IMR-90 (cell line): ENCODE results near the gene FOXR1. TPM values are rescaled to one million over a fixed set of nuclear protein-coding genes. Genes with fewer than 3 reads are reported as not detected.

Experiments used
- ATAC-seq: fragments of 200-7000 bp; cut with Tn5 transposase; 2 replicates; pipeline ENCODE4 v1.9.1; 2020; ENCODE audit warnings: low read depth, mild to moderate bottlenecking, moderate library complexity
- BruUV-seq: library from RNA; stranded (reverse); fragments of 400-500 nt; replicated peaks from 2 replicates; lab custom pipeline; 2021; lab: Mats Ljungman, UMichigan
- CTCF ChIA-PET: fragments of 300-600 bp; formaldehyde crosslinking; extraction: SDS; loops from one replicate; lab custom pipeline; 2021; ENCODE audit warnings: antibody characterized with exemption; lab: Yijun Ruan, JAX
- POLR2A ChIA-PET: fragments of 300-600 bp; sonication (Branson Sonifier 250); formaldehyde crosslinking; loops from one replicate; lab custom pipeline; 2022; ENCODE audit warnings: antibody characterized with exemption; ENCODE audit not compliant: unreplicated experiment; lab: Charles Lee
- DNase-seq: peaks from one replicate; pipeline ENCODE4 v3.0.0; 2013
- H2AFZ ChIP-seq: replicated peaks from 2 replicates; pipeline ENCODE3; 2013; ENCODE audit warnings: low read length, mild to moderate bottlenecking; ENCODE audit not compliant: poor library complexity
- H2AK5ac ChIP-seq: 2 replicates; pipeline ENCODE4 v1.6.1; 2013; ENCODE audit warnings: low read depth, low read length, inconsistent platforms
- H2AK9ac ChIP-seq: replicated peaks from 2 replicates; pipeline ENCODE3; 2013; ENCODE audit warnings: mild to moderate bottlenecking, low read depth, low read length, moderate library complexity; ENCODE audit not compliant: poor library complexity
- H2BK120ac ChIP-seq: 2 replicates; pipeline ENCODE4 v1.6.1; 2013; ENCODE audit warnings: low read depth, low read length, inconsistent platforms
- H2BK15ac ChIP-seq: 3 replicates; pipeline ENCODE4 v1.6.1; 2013; ENCODE audit warnings: low read depth, low read length, inconsistent platforms
- H2BK20ac ChIP-seq: 2 replicates; pipeline ENCODE4 v1.6.1; 2013; ENCODE audit warnings: low read depth, mild to moderate bottlenecking, inconsistent platforms, low read length, moderate library complexity
- H2BK5ac ChIP-seq: 2 replicates; pipeline ENCODE4 v1.6.1; 2013; ENCODE audit warnings: mild to moderate bottlenecking, low read depth, low read length, inconsistent platforms; ENCODE audit not compliant: poor library complexity, severe bottlenecking
- H3K14ac ChIP-seq: replicated peaks from 2 replicates; pipeline ENCODE4 v1.6.1; 2013; ENCODE audit warnings: low read depth, low read length, inconsistent platforms
- H3K18ac ChIP-seq: 2 replicates; pipeline ENCODE4 v1.6.1; 2013; ENCODE audit warnings: low read depth, low read length, control low read depth
- H3K23ac ChIP-seq: 2 replicates; pipeline ENCODE4 v1.6.1; 2013; ENCODE audit warnings: low read depth, low read length, inconsistent platforms
- H3K27ac ChIP-seq: 2 replicates; pipeline ENCODE4 v1.5.1; 2013; ENCODE audit warnings: mild to moderate bottlenecking, control low read depth, low read length; ENCODE audit not compliant: insufficient read depth
- H3K27me3 ChIP-seq: 2 replicates; pipeline ENCODE4 v1.6.1; 2013; ENCODE audit warnings: low read length; ENCODE audit not compliant: control insufficient read depth, insufficient read depth
- H3K36me3 ChIP-seq: 2 replicates; pipeline ENCODE4 v1.6.1; 2013; ENCODE audit warnings: low read length, mixed read lengths; ENCODE audit not compliant: control insufficient read depth, insufficient read depth
- H3K4ac ChIP-seq: 2 replicates; pipeline ENCODE4 v1.6.1; 2013; ENCODE audit warnings: low read depth, low read length, inconsistent platforms
- H3K4me1 ChIP-seq: 2 replicates; pipeline ENCODE4 v1.6.1; 2013; ENCODE audit warnings: low read length, mixed read lengths; ENCODE audit not compliant: control insufficient read depth, insufficient read depth
- H3K4me2 ChIP-seq: 2 replicates; pipeline ENCODE4 v1.6.1; 2013; ENCODE audit warnings: low read depth, mild to moderate bottlenecking, control low read depth, low read length, moderate library complexity
- H3K4me3 ChIP-seq: 2 replicates; pipeline ENCODE4 v1.5.1; 2013; ENCODE audit warnings: low read depth, mild to moderate bottlenecking, control low read depth, low read length, moderate library complexity; ENCODE audit not compliant: insufficient read depth
- H3K56ac ChIP-seq: 2 replicates; pipeline ENCODE4 v1.6.1; 2013; ENCODE audit warnings: low read length, inconsistent platforms; ENCODE audit not compliant: insufficient read depth; ENCODE audit errors: extremely low read depth
- H3K79me1 ChIP-seq, 2 experiments: 2 replicates each; pipeline ENCODE4 v1.6.1; 2013; ENCODE audit warnings: low read length in 2 of 2, inconsistent platforms in 1 of 2, low read depth in 1 of 2
- H3K9ac ChIP-seq: 2 replicates; pipeline ENCODE4 v1.6.1; 2013; ENCODE audit warnings: low read depth, low read length, control low read depth
- H3K9me1 ChIP-seq: 2 replicates; pipeline ENCODE4 v1.6.1; 2013; ENCODE audit warnings: low read length, inconsistent platforms; ENCODE audit not compliant: insufficient read depth
- H3K9me3 ChIP-seq: 2 replicates; pipeline ENCODE4 v1.6.1; 2013; ENCODE audit warnings: low read length; ENCODE audit not compliant: control insufficient read depth, insufficient read depth
- H4K20me1 ChIP-seq: 2 replicates; pipeline ENCODE4 v1.6.1; 2013; ENCODE audit warnings: low read length, inconsistent platforms; ENCODE audit not compliant: insufficient read depth
- H4K5ac ChIP-seq: 2 replicates; pipeline ENCODE4 v1.6.1; 2013; ENCODE audit warnings: mild to moderate bottlenecking, low read depth, low read length, control low read depth
- H4K8ac ChIP-seq, 2 experiments: 2 replicates each; pipeline ENCODE4 v1.6.1; 2013; ENCODE audit warnings: low read depth in 2 of 2, low read length in 2 of 2, control low read depth in 1 of 2, inconsistent platforms in 1 of 2
- H4K91ac ChIP-seq: 2 replicates; pipeline ENCODE4 v1.6.1; 2013; ENCODE audit warnings: low read depth, low read length, inconsistent platforms; ENCODE audit not compliant: insufficient read depth
- BHLHE40 ChIP-seq: fragments of 150-350 bp; IDR thresholded peaks from 2 replicates; pipeline ENCODE4 v1.6.1; 2016; ENCODE audit warnings: mild to moderate bottlenecking, low read depth, low read length
- CEBPB ChIP-seq: IDR thresholded peaks from 2 replicates; pipeline ENCODE4 v1.6.1; 2012; ENCODE audit warnings: low read depth, low read length, improper control_type of control experiment
- CTCF ChIP-seq: conservative IDR thresholded peaks from 2 replicates; pipeline ENCODE4 v1.5.1; 2012; ENCODE audit warnings: mild to moderate bottlenecking, low read depth, low read length, improper control_type of control experiment
- ELK1 ChIP-seq: fragments of 150-350 bp; IDR thresholded peaks from 2 replicates; pipeline ENCODE4 v1.6.1; 2016; ENCODE audit warnings: low read depth, mild to moderate bottlenecking, low read length, moderate library complexity, borderline replicate concordance
- FOS ChIP-seq: fragments of 150-350 bp; IDR thresholded peaks from 2 replicates; pipeline ENCODE4 v1.6.1; 2016; ENCODE audit warnings: low read depth, low read length
- MAFK ChIP-seq: IDR thresholded peaks from 2 replicates; pipeline ENCODE4 v1.6.1; 2012; ENCODE audit warnings: low read depth, low read length, improper control_type of control experiment
- MAZ ChIP-seq: IDR thresholded peaks from 2 replicates; pipeline ENCODE4 v1.6.1; 2012; ENCODE audit warnings: low read depth, mild to moderate bottlenecking, low read length, improper control_type of control experiment, moderate library complexity, borderline replicate concordance
- MXI1 ChIP-seq: IDR thresholded peaks from 2 replicates; pipeline ENCODE4 v1.6.1; 2012; ENCODE audit warnings: low read depth, mild to moderate bottlenecking, low read length, moderate library complexity, borderline replicate concordance
- NFE2L2 ChIP-seq: fragments of 150-350 bp; IDR thresholded peaks from 2 replicates; pipeline ENCODE4 v1.6.1; 2016; ENCODE audit warnings: low read depth, mild to moderate bottlenecking, low read length
- POLR2A ChIP-seq: IDR thresholded peaks from 2 replicates; pipeline ENCODE4 v1.6.1; 2012; ENCODE audit warnings: mild to moderate bottlenecking, low read depth, low read length
- RAD21 ChIP-seq: IDR thresholded peaks from 2 replicates; pipeline ENCODE4 v1.6.1; 2012; ENCODE audit warnings: low read length, improper control_type of control experiment
- RCOR1 ChIP-seq: IDR thresholded peaks from 2 replicates; pipeline ENCODE4 v1.6.1; 2012; ENCODE audit warnings: mild to moderate bottlenecking, low read length, improper control_type of control experiment; ENCODE audit not compliant: insufficient replicate concordance
- RFX5 ChIP-seq: IDR thresholded peaks from 2 replicates; pipeline ENCODE4 v1.8.0; 2012; ENCODE audit warnings: low read depth, mild to moderate bottlenecking, low read length, moderate library complexity
- SMC3 ChIP-seq: fragments of 150-350 bp; IDR thresholded peaks from 2 replicates; pipeline ENCODE4 v1.6.1; 2016; ENCODE audit warnings: low read depth, mild to moderate bottlenecking, antibody characterized with exemption, low read length, moderate library complexity
- WGBS, 2 experiments: methylation state at CpG; one replicate each; pipeline versions ENCODE4 v1.1.5 to v1.1.7; 2013; ENCODE audit warnings: missing lambda C conversion rate in 2 of 2; ENCODE audit not compliant: insufficient read length in 1 of 2; ENCODE audit errors: extremely low coverage in 2 of 2; 5-methylcytosine and 5-hydroxymethylcytosine counted together
- dilution Hi-C: fragments of 300-500 bp; cut with HindIII; formaldehyde crosslinking; loops from one replicate; pipeline ENCODE4 v1.14.3; 2018; ENCODE audit warnings: low sequenced_read_pairs; ENCODE audit not compliant: unreplicated experiment
- in situ Hi-C: fragments of 300-500 bp; cut with MboI; formaldehyde crosslinking; loops from 3 replicates; pipeline ENCODE4 v1.14.3; 2019; ENCODE audit warnings: low sequenced_read_pairs, inconsistent platforms, mixed read lengths
- intact Hi-C: fragments of 100-400 bp; cut with micrococcal nuclease; formaldehyde crosslinking; loops from 2 replicates; pipeline ENCODE4 v1.10.0; 2022
- polyA plus RNA-seq, 3 experiments: library from polyadenylated mRNA; depleted of rRNA; stranded (reverse); fragments of >200 nt; gene quantifications; 2 replicates each; pipeline ENCODE4 v1.2.3, GENCODE V29; 2012; ENCODE audit warnings: low replicate concordance in 1 of 3
- total RNA-seq: library from RNA; depleted of rRNA; stranded (reverse); fragments of >200 nt; gene quantifications from 2 replicates; pipeline ENCODE4 v1.2.3, GENCODE V29; 2012

The FOXR1 gene
- total and polyA plus RNA-seq, 2 of the 4 experiments (the other 2 are of a cell fraction) = not detected

- Histone ChIP-seq H4K20me1 (no peaks in the 10 kb centered on the region), H3K9me3 (no peaks in the 10 kb centered on the region), H2BK20ac (0 out of 2 replicates have a peak within 1 kb of the TSS, but pooled peaks have one; percentile 27), H2BK120ac (peak within 1 kb of the TSS; percentile 32; the same call in 1 of the 2 replicates), H2BK5ac (peak within 1 kb of the TSS; percentile 77), H2AK9ac (peak within 1 kb of the TSS; percentile 94), H3K4ac (peak within 1 kb of the TSS; percentile 91), H3K18ac (peak within 1 kb of the TSS; percentile 72), H4K91ac (peak within 1 kb of the TSS; percentile 83), H3K9ac (peak within 1 kb of the TSS; percentile 87), H2BK15ac (peak within 1 kb of the TSS; percentile 68; the same call in 1 of the 3 replicates), H3K4me3 (peak within 1 kb of the TSS; percentile 83), H3K56ac (peak within 1 kb of the TSS; percentile 49), H3K4me2 (peak within 1 kb of the TSS; percentile 98), H3K27ac (peak within 1 kb of the TSS; percentile 64), H4K8ac (peak within 1 kb of the TSS; percentile 92 to 93), H3K27me3 (no peaks in the 10 kb centered on the region), H3K4me1 (peaks cover 7% of the 10 kb centered on the region), H3K14ac (peak within 1 kb of the TSS; percentile 97), H2AK5ac (peak within 1 kb of the TSS; percentile 80), H3K9me1 (peaks cover 8% of the 10 kb centered on the region), H4K5ac (peak within 1 kb of the TSS; percentile 90), H3K23ac (peak within 1 kb of the TSS; percentile 96), H3K79me1 (peaks cover 22 to 55% of the 10 kb centered on the region in 2 experiments), H2AFZ (peak within 1 kb of the TSS; percentile 93), H3K36me3 (peaks cover 4% of the 10 kb centered on the region)
- CTCF ChIA-PET = no interaction called here
- POLR2A ChIA-PET = interaction anchor here (0.6 kb wide), 1 partner anchor 339 kb away, joined by 3 read pairs; no protein-coding TSS in a partner anchor
- intact Hi-C loops = no loop called here
- dilution Hi-C loops = no loop called here
- peak; percentile 98 for ATAC-seq
- in situ Hi-C loops = no loop called here
- no TSS peak for BruUV-seq
- WGBS, 2 experiments = 1% methylated on average over 32 of the region's 54 CpGs; no CpG with 5 or more reads in 1 of the 2 experiments
- DNase-seq = peak; percentile 80
- TF ChIP-seq MAZ (0 out of 2 replicates have a peak, but pooled peaks have one; percentile 8), RFX5 (no peak), FOS (no peak), NFE2L2 (no peak), SMC3 (no peak), RCOR1 (no peak), CTCF (0 out of 2 replicates have a peak, but pooled peaks have one; percentile 1), MXI1 (peak; percentile 53; the same call in 1 of the 2 replicates), RAD21 (no peak), ELK1 (no peak), MAFK (no peak), CEBPB (no peak), POLR2A (peak; percentile 39; the same call in 1 of the 2 replicates), BHLHE40 (no peak)
These were observed 26.2 kb downstream of the FOXR1 start, which contains the start of gene CENATAC for GRCh38 chr11:118997627-118998387. Gene CENATAC (plus strand): TSS chr11:118998138. CDS start chr11:118998198, 60 bp downstream.
